WI38 (cell line): ENCODE measurements around the gene AKAP9.
A peak's percentile ranks its signal among the peaks of the same experiment; 100 is the strongest.
"Not testable (repeated sequence)": the region's sequence is repeated elsewhere in the genome, so short reads cannot be mapped to it uniquely, and the experiment has no call there.

Experiments used
- H3K4me3 ChIP-seq: 2 replicates; pipeline ENCODE4 v1.5.1; 2011; ENCODE audit warnings: low read depth, mild to moderate bottlenecking, control low read depth, low read length
- TF ChIP-seq, protein P1 (sequence below): IDR thresholded peaks from 2 replicates; pipeline ENCODE4 v1.5.1; 2012; ENCODE audit warnings: low read depth, mild to moderate bottlenecking, control low read depth, low read length

The AKAP9 gene

DNA sequence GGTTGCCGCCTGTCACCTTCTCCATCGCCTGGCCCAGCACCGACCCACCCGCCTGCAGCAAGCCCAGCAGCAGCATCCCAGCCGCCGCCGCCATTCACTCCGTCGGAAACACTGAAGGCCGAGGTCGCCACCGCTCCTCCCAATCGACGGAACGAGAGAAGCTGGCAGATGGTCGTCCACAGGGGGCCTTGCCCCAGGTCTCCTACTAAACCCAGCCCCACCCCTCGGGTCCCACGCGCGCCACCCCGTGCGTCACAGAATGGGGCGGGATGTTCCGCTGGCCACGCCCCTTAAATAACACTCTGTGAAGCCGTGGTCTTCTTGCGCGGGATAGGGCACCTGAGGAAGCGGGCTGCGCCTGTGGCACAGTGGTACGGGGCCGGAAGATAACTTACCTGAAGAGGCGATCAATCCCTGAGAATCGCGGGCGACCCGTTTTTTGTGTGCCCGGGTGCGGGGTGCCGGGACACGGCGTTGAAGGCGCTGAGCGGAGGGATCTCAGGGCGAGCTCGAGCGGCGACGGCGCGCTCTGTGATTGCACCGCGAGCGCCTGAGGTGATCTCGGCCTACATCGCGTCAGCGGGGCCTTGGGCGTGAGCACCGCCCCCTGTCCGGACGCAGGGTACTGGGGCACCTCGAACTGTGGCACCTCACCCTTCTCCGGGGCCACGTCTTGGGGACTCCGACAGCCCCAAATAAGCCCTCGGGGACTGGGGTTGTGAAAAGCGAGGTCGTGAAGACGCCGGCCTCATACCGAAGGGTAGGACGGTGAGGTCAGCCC lies 193.8 kb downstream of the AKAP9 start, which contains the start of gene CYP51A1:
Gene CYP51A1 (minus strand): TSS at position 207 of the 781 bp plus-strand sequence. CDS start 113 bp downstream, at position 94.
- TF ChIP-seq, protein P1, sequence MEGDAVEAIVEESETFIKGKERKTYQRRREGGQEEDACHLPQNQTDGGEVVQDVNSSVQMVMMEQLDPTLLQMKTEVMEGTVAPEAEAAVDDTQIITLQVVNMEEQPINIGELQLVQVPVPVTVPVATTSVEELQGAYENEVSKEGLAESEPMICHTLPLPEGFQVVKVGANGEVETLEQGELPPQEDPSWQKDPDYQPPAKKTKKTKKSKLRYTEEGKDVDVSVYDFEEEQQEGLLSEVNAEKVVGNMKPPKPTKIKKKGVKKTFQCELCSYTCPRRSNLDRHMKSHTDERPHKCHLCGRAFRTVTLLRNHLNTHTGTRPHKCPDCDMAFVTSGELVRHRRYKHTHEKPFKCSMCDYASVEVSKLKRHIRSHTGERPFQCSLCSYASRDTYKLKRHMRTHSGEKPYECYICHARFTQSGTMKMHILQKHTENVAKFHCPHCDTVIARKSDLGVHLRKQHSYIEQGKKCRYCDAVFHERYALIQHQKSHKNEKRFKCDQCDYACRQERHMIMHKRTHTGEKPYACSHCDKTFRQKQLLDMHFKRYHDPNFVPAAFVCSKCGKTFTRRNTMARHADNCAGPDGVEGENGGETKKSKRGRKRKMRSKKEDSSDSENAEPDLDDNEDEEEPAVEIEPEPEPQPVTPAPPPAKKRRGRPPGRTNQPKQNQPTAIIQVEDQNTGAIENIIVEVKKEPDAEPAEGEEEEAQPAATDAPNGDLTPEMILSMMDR: no peak
- H3K4me3 ChIP-seq: peak within 1 kb of the TSS; percentile 88

DNA sequence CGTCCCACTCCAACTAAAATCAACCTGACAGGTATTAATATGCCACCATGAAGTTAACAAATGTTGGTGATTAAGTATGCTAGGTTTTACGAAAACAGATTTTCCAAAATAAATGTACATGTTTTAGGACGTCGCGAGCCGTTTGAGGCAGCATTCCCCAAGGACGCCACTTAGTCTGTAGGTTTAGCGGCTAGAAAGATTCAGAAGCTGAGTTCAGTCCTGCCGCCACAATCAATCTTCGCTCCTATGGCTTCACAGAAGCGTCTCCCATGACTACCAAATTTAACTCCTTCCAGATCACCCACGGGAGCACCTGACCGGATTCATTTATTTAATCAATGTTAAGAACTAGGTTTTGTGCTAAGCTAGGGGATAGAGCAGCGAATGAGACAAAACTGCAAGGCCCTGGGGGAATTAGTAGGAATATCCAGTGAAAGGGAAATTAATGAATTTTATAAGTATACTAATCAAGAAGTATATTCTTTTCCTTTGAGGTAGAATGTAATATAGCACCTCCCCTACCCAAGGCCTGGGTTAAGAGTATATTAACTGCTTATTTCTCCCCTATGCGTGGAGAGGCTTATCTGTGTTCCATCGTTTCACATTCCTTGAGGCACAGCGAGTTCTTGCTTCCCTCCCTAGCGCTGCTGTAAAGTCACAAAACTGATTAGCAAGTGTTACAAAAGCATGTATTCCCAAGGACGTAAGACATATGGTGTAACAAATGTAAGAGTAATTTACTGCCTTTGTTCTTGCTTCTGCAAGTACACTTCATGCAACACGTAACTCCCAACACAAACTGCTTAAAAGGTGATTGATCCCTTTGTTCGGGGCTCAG lies 194.6 kb downstream of the AKAP9 start:
- peak overlapping the region; percentile 88 for H3K4me3 ChIP-seq
- TF ChIP-seq, protein P1: no peak

DNA sequence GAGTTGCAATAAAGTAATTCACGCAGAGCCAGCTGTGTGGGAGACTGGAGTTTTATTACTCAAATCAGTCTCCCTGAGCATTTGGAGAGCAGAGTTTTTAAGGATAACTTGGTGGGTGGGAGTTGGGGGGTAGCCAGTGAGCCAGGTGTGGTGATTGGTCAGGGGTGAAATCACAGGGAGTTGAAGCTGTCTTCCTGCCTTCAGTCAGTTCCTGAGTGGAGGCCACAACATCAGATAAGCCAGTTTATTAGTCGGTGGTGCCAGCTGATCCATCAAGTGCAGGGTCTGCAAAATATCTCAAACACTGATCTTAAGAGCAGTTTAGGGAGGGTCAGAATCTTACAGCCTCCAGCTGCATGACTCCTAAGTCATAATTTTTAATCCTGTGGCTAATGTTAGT lies 196.9 kb downstream of the AKAP9 start:
- TF ChIP-seq, protein P1: no peak

DNA sequence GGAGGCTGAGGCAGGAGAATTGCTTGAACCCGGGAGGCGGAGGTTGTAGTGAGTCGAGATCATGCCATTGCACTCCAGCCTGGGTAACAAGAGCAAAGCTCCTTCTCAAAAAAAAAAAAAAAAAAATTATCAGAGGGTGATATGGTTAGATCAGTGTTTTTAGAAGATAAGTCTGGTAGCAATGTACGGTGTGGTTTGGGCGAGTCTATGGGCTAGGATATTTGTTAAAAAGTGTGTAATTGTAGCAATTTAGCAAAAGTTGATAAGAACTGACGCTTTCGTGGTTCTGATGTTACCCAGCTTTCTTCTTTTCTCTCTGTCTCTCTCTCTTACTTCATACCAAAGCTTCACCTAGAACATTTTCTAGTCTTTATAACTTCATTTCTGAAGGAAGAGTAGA lies 200.5 kb downstream of the AKAP9 start:
- H3K4me3 ChIP-seq: no peak overlapping the region
- TF ChIP-seq, protein P1: no peak

More for the DNA sequence above, 196.9 kb downstream of the AKAP9 start:
- no peak overlapping the region for H3K4me3 ChIP-seq

DNA sequence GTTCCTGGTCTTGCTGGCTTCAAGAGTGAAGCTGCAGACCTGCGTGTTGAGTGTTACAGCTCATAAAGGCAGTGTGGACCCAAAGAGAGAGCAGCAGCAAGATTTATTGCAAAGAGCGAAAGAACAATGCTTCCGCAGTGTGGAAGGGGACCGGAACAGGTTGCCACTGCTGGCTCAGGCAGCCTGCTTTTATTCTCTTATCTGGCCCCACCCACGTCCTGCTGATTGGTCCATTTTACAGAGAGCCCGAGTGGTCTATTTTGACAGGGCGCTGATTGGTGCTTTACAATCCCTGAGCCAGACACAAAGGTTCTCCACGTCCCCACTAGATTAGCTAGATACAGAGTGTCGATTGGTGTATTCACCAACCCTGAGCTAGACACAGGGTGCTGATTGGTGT lies 202.1 kb downstream of the AKAP9 start:
- H3K4me3 ChIP-seq: not testable (repeated sequence)

DNA sequence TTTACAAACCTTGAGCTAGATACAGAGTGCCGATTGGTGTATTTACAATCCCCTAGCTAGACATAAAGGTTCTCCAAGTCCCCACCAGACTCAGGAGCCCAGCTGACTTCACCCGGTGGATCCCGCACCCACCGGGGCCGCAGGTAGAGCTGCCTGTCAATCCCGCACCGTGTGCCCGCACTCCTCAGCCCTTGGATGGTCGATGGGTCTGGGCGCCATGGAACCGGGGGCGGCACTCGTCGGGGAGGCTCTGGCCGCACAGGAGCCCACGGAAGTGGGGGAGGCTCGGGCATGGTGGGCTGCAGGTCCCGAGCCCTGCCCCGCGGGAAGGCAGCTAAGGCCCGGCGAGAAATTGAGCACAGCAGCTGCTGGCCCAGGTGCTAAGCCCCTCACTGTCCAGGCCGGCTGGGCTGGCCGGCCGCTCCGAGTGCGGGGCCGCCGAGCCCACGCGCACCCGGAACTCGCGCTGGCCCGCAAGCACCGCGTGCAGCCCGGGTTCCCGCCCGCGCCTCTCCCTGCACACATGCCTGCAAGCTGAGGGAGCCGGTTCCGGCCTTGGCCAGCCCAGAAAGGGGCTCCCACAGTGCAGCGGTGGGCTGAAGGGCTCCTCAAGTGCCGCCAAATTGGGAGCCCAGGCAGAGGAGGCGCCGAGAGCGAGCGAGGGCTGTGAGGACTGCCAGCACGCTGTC lies 202.7 kb downstream of the AKAP9 start:
- not testable (repeated sequence) for H3K4me3 ChIP-seq

DNA sequence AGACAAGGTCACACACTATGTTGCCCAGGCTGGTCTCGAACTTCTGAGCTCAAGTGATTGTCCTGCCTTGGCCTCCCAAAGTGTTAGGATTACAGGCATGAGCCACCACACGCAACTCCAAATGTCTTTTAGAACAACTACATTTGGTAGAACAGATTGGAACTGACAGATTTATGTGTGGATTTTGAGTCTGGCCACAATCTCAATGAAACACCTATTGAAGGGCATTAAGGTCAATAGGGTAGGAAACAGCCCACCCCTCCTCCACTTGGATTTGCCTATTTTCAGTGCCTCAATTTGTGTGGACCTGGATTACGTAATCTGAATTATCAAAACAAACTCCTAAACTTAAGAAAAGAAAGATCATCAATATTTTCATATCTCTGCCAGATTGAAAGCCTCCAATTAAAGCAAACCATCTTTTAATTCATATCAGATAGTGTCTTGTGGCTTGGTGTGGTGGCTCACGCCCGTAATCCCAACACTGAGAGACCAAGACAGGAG lies 209.1 kb downstream of the AKAP9 start:
- no peak overlapping the region for H3K4me3 ChIP-seq
- TF ChIP-seq, protein P1: no peak
